Tibial nerve (tissue), 4 donors: ENCODE results near the gene CUTC.

ENCODE experiments used
- EP300 ChIP-seq, 2 donors: sonication (generic); formaldehyde crosslinking; IDR thresholded peaks; one replicate each; pipeline ENCODE4 v1.6.1; 2017; ENCODE audit warnings: antibody characterized with exemption in 2 of 2, mild to moderate bottlenecking in 1 of 2
- POLR2A ChIP-seq, 2 donors: fragments of 450-650 bp; IDR thresholded peaks; one replicate each; pipeline ENCODE4 v1.6.1; 2017; ENCODE audit warnings: antibody characterized with exemption in 2 of 2, mild to moderate bottlenecking in 2 of 2, moderate library complexity in 2 of 2
- TF ChIP-seq, protein P1 (sequence below), 5 experiments: fragments of 200-600 bp in 3 of 5; fragments of 450-650 bp in 2 of 5; sonication (generic) in 3 of 5; IDR thresholded peaks; one replicate each; pipeline ENCODE4 v1.5.1; 2016 to 2019; ENCODE audit warnings: antibody characterized with exemption in 5 of 5, mild to moderate bottlenecking in 3 of 5, moderate library complexity in 2 of 5

DNA sequence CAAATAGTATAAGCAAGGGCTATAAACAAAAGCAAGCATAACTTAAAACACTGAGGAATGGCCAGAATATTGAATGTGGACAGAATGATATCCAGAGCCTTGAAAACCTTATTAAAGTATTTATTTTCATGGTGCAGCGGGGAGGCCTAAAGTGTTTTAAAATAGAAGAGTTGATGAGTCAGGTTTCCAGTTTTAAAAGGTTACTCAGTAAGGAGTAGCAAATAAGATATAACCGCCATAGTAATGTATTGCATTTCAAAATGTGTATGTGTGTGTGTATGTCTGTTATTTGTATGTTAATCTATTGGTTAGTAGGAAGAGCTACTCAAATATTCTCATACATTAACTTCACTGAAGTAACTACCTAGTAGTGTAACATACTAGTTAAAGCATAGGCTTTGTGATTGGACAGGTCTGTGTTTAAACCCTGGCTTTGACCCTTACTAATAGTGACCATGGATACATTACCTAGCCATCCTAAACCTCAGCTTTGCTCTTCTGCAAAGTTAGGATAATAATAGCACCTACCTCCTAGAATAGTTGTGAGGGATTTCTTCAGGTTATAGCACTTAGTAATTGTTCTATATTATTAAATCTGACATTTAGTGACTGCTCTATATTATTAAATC lies 16.9 kb downstream of the CUTC start:
- TF ChIP-seq, protein P1, sequence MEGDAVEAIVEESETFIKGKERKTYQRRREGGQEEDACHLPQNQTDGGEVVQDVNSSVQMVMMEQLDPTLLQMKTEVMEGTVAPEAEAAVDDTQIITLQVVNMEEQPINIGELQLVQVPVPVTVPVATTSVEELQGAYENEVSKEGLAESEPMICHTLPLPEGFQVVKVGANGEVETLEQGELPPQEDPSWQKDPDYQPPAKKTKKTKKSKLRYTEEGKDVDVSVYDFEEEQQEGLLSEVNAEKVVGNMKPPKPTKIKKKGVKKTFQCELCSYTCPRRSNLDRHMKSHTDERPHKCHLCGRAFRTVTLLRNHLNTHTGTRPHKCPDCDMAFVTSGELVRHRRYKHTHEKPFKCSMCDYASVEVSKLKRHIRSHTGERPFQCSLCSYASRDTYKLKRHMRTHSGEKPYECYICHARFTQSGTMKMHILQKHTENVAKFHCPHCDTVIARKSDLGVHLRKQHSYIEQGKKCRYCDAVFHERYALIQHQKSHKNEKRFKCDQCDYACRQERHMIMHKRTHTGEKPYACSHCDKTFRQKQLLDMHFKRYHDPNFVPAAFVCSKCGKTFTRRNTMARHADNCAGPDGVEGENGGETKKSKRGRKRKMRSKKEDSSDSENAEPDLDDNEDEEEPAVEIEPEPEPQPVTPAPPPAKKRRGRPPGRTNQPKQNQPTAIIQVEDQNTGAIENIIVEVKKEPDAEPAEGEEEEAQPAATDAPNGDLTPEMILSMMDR (IDR thresholded peaks at IDR 0.05), result no peak
- TF ChIP-seq POLR2A (IDR thresholded peaks at IDR 0.05), result no peak
- no peak for TF ChIP-seq EP300 (IDR thresholded peaks at IDR 0.05)
